ENCODE data around the gene NDUFS2. TPM values are rescaled to one million over a fixed set of nuclear protein-coding genes. Genes with fewer than 3 reads are reported as not detected.
A peak's percentile ranks its signal among the peaks of the same experiment; 100 is the strongest.

Gene NDUFS2
- total RNA-seq, 1 donor from 2014 or later = 107 TPM

DNA sequence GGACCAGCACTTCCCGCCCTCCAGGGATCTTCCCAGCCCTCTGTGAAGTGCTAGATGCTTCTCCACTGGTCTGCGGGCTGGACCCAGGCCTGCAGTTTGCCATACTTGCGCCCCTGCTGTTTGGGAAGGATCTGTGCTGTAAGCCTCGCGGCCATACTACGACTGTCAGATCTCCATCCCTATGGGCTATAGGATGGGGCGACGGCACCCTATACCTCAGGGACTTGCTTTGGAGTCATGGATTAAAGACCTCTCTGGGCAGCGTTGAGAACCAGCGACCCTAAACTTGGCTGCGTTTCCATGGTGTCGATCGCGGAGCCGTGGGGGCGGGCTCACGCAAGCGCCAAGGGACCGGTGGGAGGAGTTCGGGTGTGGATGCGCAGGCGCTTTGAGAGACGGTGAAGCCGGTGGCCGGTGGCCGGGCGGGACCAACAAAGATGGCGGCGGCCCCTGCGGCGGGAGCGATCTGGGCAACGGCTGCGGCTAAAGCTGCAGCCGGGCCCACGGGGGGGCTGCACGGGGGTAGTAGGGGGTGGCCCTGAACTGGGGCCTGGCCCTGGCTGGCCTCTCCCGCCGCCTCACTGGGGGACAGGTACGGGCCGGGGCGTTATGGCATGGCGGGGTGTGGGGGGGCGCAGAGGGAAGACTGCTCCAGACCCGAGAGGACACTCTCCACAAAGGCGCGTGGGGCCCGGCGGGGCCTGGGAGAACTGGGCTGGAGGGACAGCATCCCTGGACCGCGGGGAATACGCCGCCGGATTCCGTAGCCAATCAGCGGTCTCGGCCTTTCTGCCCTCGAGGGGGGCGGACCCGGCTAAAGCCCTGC lies 42.9 kb upstream of the NDUFS2 start, which contains the start of gene USP21:
TSS of gene USP21 (plus strand) at position 414 of the 826 bp plus-strand sequence. CDS start 1,141 bp downstream, outside the sequence.
- TF ChIP-seq, protein P1, sequence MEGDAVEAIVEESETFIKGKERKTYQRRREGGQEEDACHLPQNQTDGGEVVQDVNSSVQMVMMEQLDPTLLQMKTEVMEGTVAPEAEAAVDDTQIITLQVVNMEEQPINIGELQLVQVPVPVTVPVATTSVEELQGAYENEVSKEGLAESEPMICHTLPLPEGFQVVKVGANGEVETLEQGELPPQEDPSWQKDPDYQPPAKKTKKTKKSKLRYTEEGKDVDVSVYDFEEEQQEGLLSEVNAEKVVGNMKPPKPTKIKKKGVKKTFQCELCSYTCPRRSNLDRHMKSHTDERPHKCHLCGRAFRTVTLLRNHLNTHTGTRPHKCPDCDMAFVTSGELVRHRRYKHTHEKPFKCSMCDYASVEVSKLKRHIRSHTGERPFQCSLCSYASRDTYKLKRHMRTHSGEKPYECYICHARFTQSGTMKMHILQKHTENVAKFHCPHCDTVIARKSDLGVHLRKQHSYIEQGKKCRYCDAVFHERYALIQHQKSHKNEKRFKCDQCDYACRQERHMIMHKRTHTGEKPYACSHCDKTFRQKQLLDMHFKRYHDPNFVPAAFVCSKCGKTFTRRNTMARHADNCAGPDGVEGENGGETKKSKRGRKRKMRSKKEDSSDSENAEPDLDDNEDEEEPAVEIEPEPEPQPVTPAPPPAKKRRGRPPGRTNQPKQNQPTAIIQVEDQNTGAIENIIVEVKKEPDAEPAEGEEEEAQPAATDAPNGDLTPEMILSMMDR (IDR thresholded peaks at IDR 0.05) = peak; percentile 9 to 47 (median 37)
- H3K4me1 ChIP-seq = peaks cover 0 to 31% of the 10 kb centered on the region in 2 donors
- peak within 1 kb of the TSS; percentile 81 to 83 for H3K27ac ChIP-seq
- peaks cover 10 to 18% of the 10 kb centered on the region in 2 donors for H3K36me3 ChIP-seq
- DNase-seq (ENCODE audit: low spot score in 2 of 2) = peak; percentile 61 to 96
- no peaks in the 10 kb centered on the region for H3K27me3 ChIP-seq
- peak within 1 kb of the TSS; percentile 86 to 92 for H3K4me3 ChIP-seq
- intact Hi-C loops (cut with DNase I) = loop anchor here (1.0 to 10.0 kb wide), 4 partner anchors 18 to 897 kb away; partner anchors contain the start of genes B4GALT3, COPA, DCAF8 and DEDD
- no peaks in the 10 kb centered on the region for H3K9me3 ChIP-seq

DNA sequence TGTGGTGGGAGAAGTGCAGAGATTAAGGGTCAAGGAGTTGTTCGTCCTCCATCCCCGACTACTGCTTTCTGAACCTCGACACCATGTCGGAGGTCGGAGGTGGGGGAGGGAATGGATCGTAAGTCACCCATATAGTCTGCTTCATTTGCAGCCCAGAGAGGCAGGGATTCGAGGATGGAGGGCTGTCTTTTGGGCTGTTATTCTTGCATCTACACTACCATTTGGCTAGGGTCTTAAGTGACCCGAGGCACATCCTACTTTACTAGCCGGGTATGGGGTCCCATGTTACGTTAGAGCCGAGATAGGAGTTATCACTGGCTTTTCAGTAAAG lies 42.3 kb upstream of the NDUFS2 start:
- TF ChIP-seq, protein P1 (IDR thresholded peaks at IDR 0.05) = no peak
- peak overlapping the region; percentile 81 to 83 for H3K27ac ChIP-seq
- peaks cover 0 to 26% of the 10 kb centered on the region in 2 donors for H3K4me1 ChIP-seq
- H3K9me3 ChIP-seq = no peaks in the 10 kb centered on the region
- H3K4me3 ChIP-seq = peak overlapping the region; percentile 86 to 92
- no peak for DNase-seq (ENCODE audit: low spot score in 2 of 2)
- H3K27me3 ChIP-seq = no peaks in the 10 kb centered on the region
- H3K36me3 ChIP-seq = peaks cover 10 to 19% of the 10 kb centered on the region in 2 donors
- intact Hi-C loops (cut with DNase I) = loop anchor here (1.0 to 10.0 kb wide), 5 partner anchors 17 to 898 kb away; partner anchors contain the start of genes B4GALT3, COPA, DCAF8 and DEDD

DNA sequence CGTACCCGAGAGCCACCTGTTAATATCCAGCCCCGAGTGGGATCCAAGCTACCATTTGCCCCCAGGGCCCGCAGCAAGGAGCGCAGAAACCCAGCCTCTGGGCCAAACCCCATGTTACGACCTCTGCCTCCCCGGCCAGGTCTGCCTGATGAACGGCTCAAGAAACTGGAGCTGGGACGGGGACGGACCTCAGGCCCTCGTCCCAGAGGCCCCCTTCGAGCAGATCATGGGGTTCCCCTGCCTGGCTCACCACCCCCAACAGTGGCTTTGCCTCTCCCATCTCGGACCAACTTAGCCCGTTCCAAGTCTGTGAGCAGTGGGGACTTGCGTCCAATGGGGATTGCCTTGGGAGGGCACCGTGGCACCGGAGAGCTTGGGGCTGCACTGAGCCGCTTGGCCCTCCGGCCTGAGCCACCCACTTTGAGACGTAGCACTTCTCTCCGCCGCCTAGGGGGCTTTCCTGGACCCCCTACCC lies 41.5 kb upstream of the NDUFS2 start:
- peaks cover 3 to 21% of the 10 kb centered on the region in 2 donors for H3K4me1 ChIP-seq
- H3K4me3 ChIP-seq = peak overlapping the region in 1 of 2 donors; percentile 86
- intact Hi-C loops (cut with DNase I) = loop anchor here (10.0 kb wide), 1 partner anchor 116 kb away; the partner anchor contains the start of gene USF1
- DNase-seq (ENCODE audit: low spot score in 2 of 2) = no peak
- H3K27ac ChIP-seq = no peak overlapping the region
- TF ChIP-seq, protein P1 (IDR thresholded peaks at IDR 0.05) = no peak
- peaks cover 10 to 19% of the 10 kb centered on the region in 2 donors for H3K36me3 ChIP-seq
- no peaks in the 10 kb centered on the region for H3K9me3 ChIP-seq
- H3K27me3 ChIP-seq = no peaks in the 10 kb centered on the region

DNA sequence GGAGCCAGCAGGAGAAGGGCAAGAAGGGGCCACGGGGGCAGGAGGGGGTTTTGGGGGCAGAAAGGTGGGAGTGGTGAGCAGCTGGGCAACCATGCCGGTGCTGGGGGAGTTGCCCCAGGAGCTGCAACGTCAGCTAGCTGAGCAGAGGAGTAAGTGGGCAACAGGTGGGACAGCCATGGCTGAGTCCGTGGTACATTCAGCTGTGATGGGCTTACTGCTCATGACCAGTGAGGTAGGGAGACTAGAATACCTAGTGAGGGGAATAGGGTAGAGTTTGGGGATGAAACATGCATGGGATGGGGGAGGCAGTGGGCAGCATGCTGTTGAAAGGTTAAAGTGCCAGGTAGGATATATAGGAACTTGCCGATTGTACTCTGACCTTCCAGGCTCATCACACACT lies 40.5 kb upstream of the NDUFS2 start:
- intact Hi-C loops (cut with DNase I) = loop anchor here (10.0 kb wide), 1 partner anchor 117 kb away; the partner anchor contains the start of gene USF1
- H3K4me3 ChIP-seq = no peak overlapping the region
- peaks cover 3 to 21% of the 10 kb centered on the region in 2 donors for H3K4me1 ChIP-seq
- TF ChIP-seq, protein P1 (IDR thresholded peaks at IDR 0.05) = no peak
- H3K9me3 ChIP-seq = no peaks in the 10 kb centered on the region
- no peaks in the 10 kb centered on the region for H3K27me3 ChIP-seq
- H3K36me3 ChIP-seq = peaks cover 10 to 19% of the 10 kb centered on the region in 2 donors
- no peak for DNase-seq (ENCODE audit: low spot score in 2 of 2)
- H3K27ac ChIP-seq = no peak overlapping the region

DNA sequence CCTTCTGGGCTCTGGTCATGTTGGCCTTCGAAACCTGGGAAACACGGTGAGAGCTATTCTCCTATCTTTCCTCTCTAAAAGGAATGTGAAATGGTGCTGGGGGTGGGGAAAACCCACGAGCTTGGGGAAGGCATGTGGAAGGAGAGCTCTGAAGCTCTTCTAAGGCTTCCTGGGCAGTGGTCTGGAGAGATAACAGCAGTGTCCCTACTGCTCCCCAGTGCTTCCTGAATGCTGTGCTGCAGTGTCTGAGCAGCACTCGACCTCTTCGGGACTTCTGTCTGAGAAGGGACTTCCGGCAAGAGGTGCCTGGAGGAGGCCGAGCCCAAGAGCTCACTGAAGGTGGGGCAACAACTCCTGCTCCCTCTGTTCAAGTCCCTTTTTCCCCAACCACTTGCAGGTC lies 40.1 kb upstream of the NDUFS2 start:
- no peak overlapping the region for H3K4me3 ChIP-seq
- no peaks in the 10 kb centered on the region for H3K27me3 ChIP-seq
- intact Hi-C loops (cut with DNase I) = loop anchor here (10.0 kb wide), 1 partner anchor 117 kb away; the partner anchor contains the start of gene USF1
- peaks cover 3 to 24% of the 10 kb centered on the region in 2 donors for H3K4me1 ChIP-seq
- H3K36me3 ChIP-seq = peaks cover 10 to 19% of the 10 kb centered on the region in 2 donors
- no peak for DNase-seq (ENCODE audit: low spot score in 2 of 2)
- H3K9me3 ChIP-seq = no peaks in the 10 kb centered on the region
- no peak overlapping the region for H3K27ac ChIP-seq
- TF ChIP-seq, protein P1 (IDR thresholded peaks at IDR 0.05) = no peak

Data from ascending aorta (tissue), 2 donors.